Measurements from ENCODE around the gene MAPK6.

DNA sequence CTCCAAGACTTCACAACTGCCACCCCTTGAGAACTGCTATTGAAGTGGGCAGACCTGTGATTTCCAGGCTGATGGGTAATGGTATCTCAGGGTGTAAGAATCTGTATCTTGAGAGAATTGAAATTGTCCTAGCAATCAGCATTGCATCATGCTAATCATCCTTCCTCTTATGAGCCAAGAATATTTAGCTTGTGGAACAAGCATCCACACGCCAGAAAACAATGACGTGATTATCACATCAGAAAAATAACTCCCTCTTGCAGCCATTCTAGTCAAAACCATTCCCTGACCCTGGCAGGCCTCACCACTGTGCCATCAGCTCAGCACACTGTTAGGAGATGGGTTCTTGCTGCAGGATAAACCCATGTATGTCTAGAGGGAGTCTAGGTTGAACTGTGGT, 86.8 kb downstream of the MAPK6 start:
- TF ChIP-seq RELA (IDR thresholded peaks at IDR 0.05; ENCODE audit: borderline replicate concordance, partially characterized antibody) (no peak), BCLAF1 (IDR thresholded peaks at IDR 0.05) (no peak), CTCF (IDR thresholded peaks at IDR 0.05 in 2 of 3, conservative IDR thresholded peaks at IDR 0.05 in 1 of 3; ENCODE audit: control insufficient read depth in 2 of 3, extremely low read depth in 1 of 3, insufficient read depth in 1 of 3, low read depth in 3 of 3, low read length in 3 of 3) (no peak), CEBPB (IDR thresholded peaks at IDR 0.05; ENCODE audit: borderline replicate concordance in 1 of 2, low read depth in 2 of 2, low read length in 2 of 2) (no peak)

Data from GM12878 (cell line).